Small intestine (tissue), 7 donors: ENCODE results near the gene SNAP29. TPM values are rescaled to one million over a fixed set of nuclear protein-coding genes. Genes with fewer than 3 reads are reported as not detected.

Experiments
- DNase-seq, 2 donors: peaks; one replicate each; pipeline versions ENCODE4 v3.0.0 to v3.0.0-alpha.2; 2013
- FAIRE-seq: peaks from 2 replicates; lab custom pipeline; 2012; peaks lifted over from hg19 to GRCh38; lab: Jason Lieb, UNC
- H3K27ac ChIP-seq, 3 donors: one replicate each; pipeline ENCODE4 v1.5.1; 2013; ENCODE audit warnings: low read length in 2 of 3, mild to moderate bottlenecking in 2 of 3, control low read depth in 1 of 3, inconsistent platforms in 1 of 3, low read depth in 1 of 3, moderate library complexity in 1 of 3
- H3K27me3 ChIP-seq, 3 donors: one replicate each; pipeline ENCODE4 v1.6.1; 2013; ENCODE audit warnings: low read length in 3 of 3, inconsistent platforms in 1 of 3; ENCODE audit not compliant: control insufficient read depth in 3 of 3, insufficient read depth in 3 of 3
- H3K36me3 ChIP-seq, 3 donors: one replicate each; pipeline ENCODE4 v1.6.1; 2013; ENCODE audit warnings: low read length in 3 of 3, inconsistent platforms in 1 of 3, low read depth in 1 of 3, mild to moderate bottlenecking in 1 of 3, moderate library complexity in 1 of 3; ENCODE audit not compliant: control insufficient read depth in 3 of 3, insufficient read depth in 2 of 3
- H3K4me1 ChIP-seq, 3 donors: one replicate each; pipeline ENCODE4 v1.6.1; 2013; ENCODE audit warnings: low read length in 2 of 3, inconsistent platforms in 1 of 3, low read depth in 1 of 3, mild to moderate bottlenecking in 1 of 3, moderate library complexity in 1 of 3; ENCODE audit not compliant: control insufficient read depth in 3 of 3, insufficient read depth in 2 of 3
- H3K4me3 ChIP-seq, 3 donors: one replicate each; pipeline ENCODE4 v1.5.1; 2013; ENCODE audit warnings: low read length in 3 of 3, control low read depth in 1 of 3, inconsistent platforms in 1 of 3, low read depth in 1 of 3, mild to moderate bottlenecking in 1 of 3, moderate library complexity in 1 of 3
- H3K9me3 ChIP-seq, 2 donors: one replicate each; pipeline ENCODE4 v1.6.1; 2013; ENCODE audit warnings: low read depth in 1 of 2, low read length in 1 of 2; ENCODE audit not compliant: control insufficient read depth in 2 of 2, insufficient read depth in 1 of 2
- WGBS, 3 donors: extraction: QIAGEN DNeasy Blood & Tissue Kit; methylation state at CpG; one replicate each; pipeline ENCODE4 v1.1.7; 2013; 5-methylcytosine and 5-hydroxymethylcytosine counted together
- polyA plus RNA-seq, 4 donors: library from polyadenylated mRNA; stranded (reverse) in 3 of 4; unstranded in 1 of 4; fragments of 200-250 nt in 3 of 4; fragments of 120-200 nt in 1 of 4; gene quantifications; one replicate each; pipeline versions ENCODE4 v1.2.1 to v1.2.3, GENCODE V29; 2013
- donor health status: healthy with polysubstance abuse.
- donor health status: control.
- donor health status: control.
- donor health status: Bipolar disorder and iron deficiency.
- donor health status: healthy.

SNAP29 gene
- polyA plus RNA-seq, 4 donors, result 13.8 to 32.2 (median 18.2) TPM

DNA sequence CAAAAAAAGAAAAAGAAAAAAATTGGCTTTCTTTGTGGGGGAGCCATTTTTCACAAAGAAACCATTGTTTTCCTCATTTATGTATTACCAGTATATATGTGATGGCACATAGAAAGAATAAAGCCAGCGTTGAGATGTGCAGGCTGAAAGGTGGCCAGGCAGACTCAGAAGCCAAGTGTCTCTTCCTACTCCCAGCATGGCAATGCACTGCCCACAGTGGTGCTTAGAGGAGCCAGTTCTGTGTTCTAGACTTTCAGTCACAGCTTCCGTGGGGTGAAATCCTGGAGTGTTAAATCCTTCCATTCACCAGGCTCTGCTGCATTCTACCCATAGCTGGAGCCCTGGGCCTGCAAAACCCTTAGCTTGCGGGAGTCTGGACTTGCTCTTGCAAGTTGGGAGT lies 18.9 kb downstream of the SNAP29 start:
- H3K27me3 ChIP-seq, result no peaks in the 10 kb centered on the region
- peaks cover 2 to 72% (median 4%) of the 10 kb centered on the region in 3 donors for H3K36me3 ChIP-seq
- no peaks in the 10 kb centered on the region for H3K4me1 ChIP-seq
- H3K4me3 ChIP-seq, result no peak overlapping the region
- H3K27ac ChIP-seq, result no peak overlapping the region
- H3K9me3 ChIP-seq, result no peaks in the 10 kb centered on the region
- DNase-seq (no peak), FAIRE-seq (no peak)
- 94 to 96% (median 94%) methylated on average over 3 of the region's 3 CpGs for WGBS, 3 donors

DNA sequence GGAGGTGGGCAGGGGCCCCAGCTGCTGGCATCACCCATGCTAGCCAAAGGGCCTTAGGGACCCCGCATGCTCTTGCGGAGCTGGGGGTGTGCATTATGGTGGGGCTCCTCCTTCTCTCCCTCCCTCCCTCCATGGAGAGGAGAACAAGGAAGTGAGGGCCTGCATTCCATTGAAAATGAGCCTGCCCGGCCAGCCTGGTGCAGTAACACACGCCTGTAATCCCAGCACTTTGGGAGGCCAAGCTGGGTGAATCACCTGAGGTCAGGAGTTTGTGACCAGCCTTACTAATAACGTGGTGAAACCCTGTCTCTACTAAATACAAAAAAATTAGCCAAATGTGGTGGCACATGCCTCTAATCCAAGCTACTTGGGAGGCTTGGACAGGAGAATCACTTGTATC lies 22.4 kb downstream of the SNAP29 start:
- H3K36me3 ChIP-seq, result peaks cover 0 to 62% (median 13%) of the 10 kb centered on the region in 3 donors
- WGBS, 3 donors, result 64 to 80% (median 64%) methylated on average over 5 of the region's 5 CpGs
- H3K9me3 ChIP-seq, result no peaks in the 10 kb centered on the region
- FAIRE-seq, result no peak
- peaks cover 0 to 26% (median 3%) of the 10 kb centered on the region in 3 donors for H3K4me1 ChIP-seq
- H3K4me3 ChIP-seq, result no peak overlapping the region
- no peak overlapping the region for H3K27ac ChIP-seq
- no peaks in the 10 kb centered on the region for H3K27me3 ChIP-seq
- no peak for DNase-seq

DNA sequence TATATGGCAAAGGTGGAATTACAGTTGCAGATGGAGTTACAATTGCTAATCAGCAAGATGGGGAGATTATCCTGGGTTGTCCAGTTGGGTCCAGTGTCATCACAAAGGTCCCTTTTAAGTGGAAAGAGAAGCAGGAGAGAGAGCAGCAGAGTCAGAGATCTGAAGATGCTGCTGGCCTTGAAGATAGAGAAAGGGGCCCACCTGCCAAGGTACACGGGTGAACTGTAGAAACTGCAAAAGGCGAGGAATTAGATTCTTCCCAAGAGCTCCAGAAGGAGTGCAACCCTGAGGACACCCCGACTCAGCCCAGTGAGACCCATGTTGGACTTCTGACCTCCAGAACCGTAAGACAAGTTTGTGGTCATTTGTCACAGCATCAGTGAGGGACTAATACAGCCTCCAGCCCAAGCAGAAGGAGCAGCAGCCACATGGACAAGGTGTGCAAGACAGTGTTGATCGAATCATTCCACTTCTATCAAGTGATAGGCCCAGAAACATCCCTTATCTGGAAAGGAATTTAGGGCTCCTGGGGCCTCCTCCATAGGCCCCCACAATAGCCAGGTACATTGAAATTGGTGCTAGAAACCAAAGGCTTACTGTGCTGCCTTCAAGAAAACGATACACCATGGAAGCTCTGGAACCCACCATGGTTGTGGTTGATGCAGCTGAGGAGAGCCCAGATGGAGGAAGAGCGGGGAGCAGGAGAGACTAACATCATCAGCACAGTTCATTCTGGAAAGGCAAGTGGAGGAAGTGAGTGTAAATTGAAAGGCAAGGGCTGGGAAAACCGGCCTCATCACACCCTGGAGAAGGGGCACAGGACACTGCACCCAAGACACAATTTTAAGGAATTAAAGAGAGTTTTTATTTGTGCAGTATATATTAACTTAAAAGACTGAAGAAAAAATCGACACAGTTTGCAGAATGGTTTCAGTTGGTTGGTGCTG lies 23.3 kb downstream of the SNAP29 start:
- Histone ChIP-seq H3K36me3 (peaks cover 0 to 65% (median 11%) of the 10 kb centered on the region in 3 donors), H3K4me1 (peaks cover 0 to 27% (median 3%) of the 10 kb centered on the region in 3 donors), H3K4me3 (no peak overlapping the region), H3K9me3 (no peaks in the 10 kb centered on the region), H3K27me3 (no peaks in the 10 kb centered on the region), H3K27ac (no peak overlapping the region)
- WGBS, 3 donors, result 82 to 90% (median 87%) methylated on average over 9 of the region's 9 CpGs
- FAIRE-seq (no peak), DNase-seq (no peak)

DNA sequence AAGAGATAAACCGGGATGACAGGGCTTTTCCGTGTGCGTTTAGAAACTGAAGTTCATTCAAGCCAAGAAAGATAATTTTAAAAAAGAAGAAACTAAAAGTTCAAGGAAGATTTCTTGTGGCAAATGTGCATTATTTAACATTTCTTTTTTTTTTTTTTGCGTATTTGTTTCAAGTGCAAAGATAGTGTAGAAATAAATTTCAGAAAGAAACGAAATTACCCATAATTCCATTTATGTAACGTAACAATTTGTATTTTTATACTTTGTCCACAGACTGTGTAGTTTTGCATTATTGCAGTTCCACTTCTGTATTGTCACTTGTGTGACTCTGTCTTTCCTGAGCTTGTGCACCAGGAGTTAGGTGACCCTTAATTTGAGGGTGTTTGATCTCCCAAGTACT lies 24.0 kb downstream of the SNAP29 start:
- H3K4me1 ChIP-seq, result peaks cover 0 to 27% (median 3%) of the 10 kb centered on the region in 3 donors
- H3K9me3 ChIP-seq, result no peaks in the 10 kb centered on the region
- H3K27ac ChIP-seq, result no peak overlapping the region
- H3K4me3 ChIP-seq, result no peak overlapping the region
- H3K36me3 ChIP-seq, result peaks cover 0 to 63% (median 15%) of the 10 kb centered on the region in 3 donors
- FAIRE-seq, result no peak
- H3K27me3 ChIP-seq, result no peaks in the 10 kb centered on the region
- WGBS, 3 donors, result 89 to 92% (median 91%) methylated on average over 6 of the region's 6 CpGs
- DNase-seq, result no peak

DNA sequence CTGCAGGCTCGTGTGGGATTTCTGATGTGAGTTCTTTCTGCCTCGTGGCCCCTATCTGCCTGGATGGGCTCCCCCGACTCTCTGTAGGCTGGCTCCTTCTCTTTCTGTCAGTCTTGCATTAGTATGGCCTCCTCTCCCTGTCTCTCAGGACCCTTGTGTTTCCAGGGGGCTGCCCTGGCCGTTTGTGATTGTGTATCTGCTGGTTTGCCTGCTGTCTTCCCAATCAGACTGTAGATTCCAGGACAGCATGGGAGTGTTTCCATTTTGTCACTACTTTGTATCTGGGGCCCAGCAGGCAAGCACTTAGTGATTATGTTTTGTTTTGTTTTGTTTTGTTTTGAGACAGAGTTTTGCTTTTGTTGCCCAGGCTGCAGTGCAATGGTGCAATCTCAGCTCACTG lies 25.6 kb downstream of the SNAP29 start:
- Histone ChIP-seq H3K4me3 (no peak overlapping the region), H3K4me1 (peaks cover 0 to 27% (median 3%) of the 10 kb centered on the region in 3 donors), H3K36me3 (peaks cover 0 to 62% (median 15%) of the 10 kb centered on the region in 3 donors), H3K9me3 (no peaks in the 10 kb centered on the region), H3K27me3 (no peaks in the 10 kb centered on the region), H3K27ac (peak overlapping the region in 2 of 3 donors; percentile 83 to 86)
- no peak for FAIRE-seq
- WGBS, 3 donors, result 59 to 74% (median 64%) methylated on average over 4 of the region's 4 CpGs
- peak in 1 of 2 donors; percentile 11 for DNase-seq

DNA sequence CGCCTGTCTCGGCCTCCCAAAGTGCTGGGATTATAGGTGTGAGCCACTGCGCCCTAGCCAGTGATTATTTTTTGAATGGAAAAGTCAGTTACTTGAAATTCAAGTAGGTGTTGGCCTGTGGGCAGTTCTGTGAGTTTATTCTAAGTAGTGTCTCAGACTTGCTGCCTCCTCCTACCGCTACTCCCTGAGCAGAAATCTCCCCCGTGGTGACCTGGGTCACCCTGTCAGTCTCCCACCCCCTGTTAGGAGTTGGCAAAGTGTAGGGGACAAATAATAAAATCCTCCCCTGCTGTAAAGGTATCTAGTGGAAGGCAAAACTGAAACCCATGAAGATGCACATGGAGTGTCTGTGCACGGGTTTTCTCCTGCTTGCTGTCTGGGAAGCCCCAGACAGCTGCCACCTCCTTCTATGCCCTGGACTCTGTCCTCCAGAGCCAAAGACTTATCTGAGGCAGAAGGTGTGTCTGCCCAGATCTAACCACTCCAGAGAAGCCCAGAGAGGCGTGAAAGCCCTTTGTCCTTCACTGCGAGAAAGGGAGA lies 26.3 kb downstream of the SNAP29 start:
- Histone ChIP-seq H3K9me3 (no peaks in the 10 kb centered on the region), H3K27ac (peak overlapping the region; percentile 82 to 86 (median 83)), H3K4me1 (peaks cover 0 to 27% (median 3%) of the 10 kb centered on the region in 3 donors), H3K36me3 (peaks cover 0 to 66% (median 15%) of the 10 kb centered on the region in 3 donors), H3K27me3 (no peaks in the 10 kb centered on the region), H3K4me3 (no peak overlapping the region)
- 28 to 71% (median 46%) methylated on average over 8 of the region's 8 CpGs for WGBS, 3 donors
- FAIRE-seq (no peak), DNase-seq (peak in 1 of 2 donors; percentile 99)

DNA sequence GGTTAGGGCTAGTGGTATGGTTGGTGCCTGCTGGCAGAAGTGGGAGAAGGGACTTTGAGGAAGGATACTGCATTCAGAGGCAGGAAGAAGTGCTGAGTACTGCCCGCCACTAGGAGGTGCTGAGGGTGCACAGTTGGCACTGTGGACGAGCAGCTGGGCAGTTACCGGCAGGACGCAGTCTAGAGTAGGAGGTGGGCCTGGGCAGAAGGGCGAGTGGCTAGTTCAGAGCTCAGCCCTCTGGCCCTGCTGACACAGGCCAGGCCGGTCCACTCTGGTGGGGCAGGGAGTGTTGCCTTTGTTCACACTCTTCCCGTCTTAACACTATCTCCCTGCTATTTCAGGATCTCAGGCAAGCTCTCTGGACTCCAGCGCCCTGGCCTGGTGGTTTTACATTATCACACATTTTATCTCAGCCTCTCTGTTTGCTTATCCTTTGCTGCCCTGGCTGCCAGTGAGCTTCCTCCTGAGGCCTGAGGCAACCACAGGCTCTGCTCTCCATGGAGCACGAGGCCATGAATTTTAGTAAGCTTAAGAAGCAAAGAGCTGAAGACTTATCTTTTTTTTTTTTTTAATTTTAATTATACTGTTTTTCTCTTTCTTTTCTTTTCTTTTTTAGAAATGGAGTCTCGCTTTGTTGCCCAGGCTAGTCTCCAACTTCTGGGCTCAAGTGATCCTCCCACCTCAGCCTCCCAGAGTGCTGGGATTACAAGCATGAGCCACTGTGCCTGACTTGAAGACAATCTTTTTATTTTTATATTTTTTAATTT lies 26.9 kb downstream of the SNAP29 start:
- H3K4me3 ChIP-seq, result no peak overlapping the region
- peaks cover 0 to 63% (median 15%) of the 10 kb centered on the region in 3 donors for H3K36me3 ChIP-seq
- H3K27me3 ChIP-seq, result no peaks in the 10 kb centered on the region
- no peaks in the 10 kb centered on the region for H3K9me3 ChIP-seq
- DNase-seq, result peak; percentile 88 to 94
- 18 to 35% (median 33%) methylated on average over 8 to 10 of the region's 10 CpGs for WGBS, 3 donors
- H3K27ac ChIP-seq, result peak overlapping the region; percentile 82 to 86 (median 83)
- peaks cover 0 to 27% (median 3%) of the 10 kb centered on the region in 3 donors for H3K4me1 ChIP-seq
- FAIRE-seq, result no peak

DNA sequence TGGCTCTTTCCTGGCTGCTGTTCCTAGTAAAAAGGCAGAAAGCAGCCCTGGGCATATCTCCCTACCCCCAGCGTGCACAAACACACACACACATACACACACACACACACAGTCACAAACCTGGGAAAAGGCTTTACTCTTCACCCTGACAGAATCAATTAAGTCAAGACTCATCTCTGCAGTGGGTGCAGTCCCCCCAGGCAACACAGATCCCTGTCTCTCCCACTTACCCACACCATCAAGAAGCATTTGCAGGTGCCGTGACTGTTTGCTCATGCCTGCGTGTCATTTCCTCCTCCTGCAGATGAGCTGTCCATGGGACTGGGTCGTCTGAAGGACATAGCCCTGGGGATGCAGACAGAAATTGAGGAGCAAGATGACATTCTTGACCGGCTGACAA lies 28.6 kb downstream of the SNAP29 start:
- Histone ChIP-seq H3K9me3 (no peaks in the 10 kb centered on the region), H3K27me3 (no peaks in the 10 kb centered on the region), H3K4me3 (no peak overlapping the region), H3K36me3 (peaks cover 0 to 48% (median 15%) of the 10 kb centered on the region in 3 donors), H3K27ac (no peak overlapping the region), H3K4me1 (peaks cover 0 to 27% (median 3%) of the 10 kb centered on the region in 3 donors)
- DNase-seq (no peak), FAIRE-seq (no peak)
- 86 to 88% (median 87%) methylated on average over 5 of the region's 5 CpGs for WGBS, 3 donors
